ENCODE results near the gene GRK2.
"Not testable (repeated sequence)": the region's sequence is repeated elsewhere in the genome, so short reads cannot be mapped to it uniquely, and the experiment has no call there.

Gene GRK2

DNA sequence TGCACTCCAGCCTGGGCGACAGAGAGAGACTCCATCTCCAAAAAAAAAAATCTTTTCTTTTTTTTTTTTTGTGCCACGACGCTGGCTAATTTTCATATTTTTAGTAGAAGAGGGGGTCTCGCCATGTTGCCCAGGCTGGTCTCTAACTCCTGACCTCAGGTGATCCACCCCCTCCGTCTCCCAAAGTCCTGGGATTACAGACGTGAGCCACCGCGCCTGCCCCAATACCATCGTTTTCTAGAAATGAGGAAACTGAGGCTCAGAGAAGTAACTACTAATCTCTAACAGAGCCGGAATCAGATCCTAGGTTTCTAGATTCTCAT lies 50.6 kb downstream of the GRK2 start:
- DNase-seq, result no peak

DNA sequence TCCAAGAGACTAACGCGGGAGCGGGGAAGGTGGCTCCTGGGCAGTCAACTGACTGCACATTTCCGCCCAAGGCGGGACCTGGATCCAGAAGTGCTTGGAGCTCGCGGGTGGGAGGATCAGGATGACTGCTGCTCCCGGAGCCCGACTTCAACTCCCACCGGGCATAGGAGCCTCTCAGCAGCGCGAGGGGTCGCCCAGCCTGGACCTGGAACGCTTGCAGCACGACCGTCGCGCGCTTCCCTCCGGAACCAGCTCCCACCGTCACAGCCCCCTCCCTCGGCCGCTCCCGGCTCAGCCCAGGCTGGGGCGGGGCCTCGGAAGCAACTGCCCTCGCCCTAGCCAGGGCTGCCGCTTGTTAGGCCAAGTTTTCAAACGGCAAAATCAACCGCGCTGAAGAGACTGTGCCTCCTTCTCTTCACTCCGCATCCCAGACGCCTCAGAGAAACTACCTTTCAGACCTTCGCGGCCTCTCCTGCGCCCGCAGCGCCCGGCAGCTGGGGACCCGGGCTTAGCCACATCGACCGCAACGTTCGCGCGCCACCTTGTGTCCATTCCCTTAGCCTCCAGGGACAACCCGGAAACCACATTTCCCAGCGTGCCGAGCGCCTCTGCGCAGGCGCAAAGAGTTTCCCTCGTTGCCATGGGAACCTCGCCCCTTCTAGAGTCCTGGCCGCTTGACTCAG lies 51.1 kb downstream of the GRK2 start:
- peak; percentile 99 for DNase-seq

DNA sequence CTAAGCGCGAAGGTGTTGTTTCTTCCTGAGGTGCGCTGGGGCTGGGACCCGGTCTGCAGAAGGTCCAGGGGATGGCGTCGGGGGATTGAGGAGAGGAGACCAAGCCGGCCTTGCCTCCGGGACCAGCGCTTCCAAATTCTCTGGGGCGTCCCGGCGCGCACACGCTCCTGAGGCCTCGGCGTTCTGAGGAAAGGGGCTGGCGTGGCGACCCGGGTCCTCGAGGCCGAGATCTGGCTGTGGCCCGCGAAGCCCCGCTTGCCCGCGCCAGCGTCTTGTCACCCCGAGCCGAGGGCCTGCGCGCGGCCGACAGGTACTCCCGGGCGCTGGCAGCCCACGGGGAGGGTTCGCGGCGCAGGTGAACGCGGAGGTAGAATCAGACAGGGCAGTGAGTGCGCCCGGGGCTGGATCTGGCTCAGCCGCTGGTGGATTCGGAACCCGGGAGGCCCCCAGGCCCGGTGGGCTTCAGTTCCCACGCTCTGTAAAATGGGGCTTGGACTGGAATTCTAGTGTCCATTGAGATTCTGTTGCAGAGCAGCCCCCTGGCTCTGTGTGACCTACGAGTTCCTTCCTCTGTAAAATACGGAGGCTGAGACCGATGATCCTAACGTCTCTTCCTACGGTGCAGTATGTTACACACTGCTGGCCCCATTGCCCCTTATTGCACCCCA lies 51.7 kb downstream of the GRK2 start:
- no peak for DNase-seq

DNA sequence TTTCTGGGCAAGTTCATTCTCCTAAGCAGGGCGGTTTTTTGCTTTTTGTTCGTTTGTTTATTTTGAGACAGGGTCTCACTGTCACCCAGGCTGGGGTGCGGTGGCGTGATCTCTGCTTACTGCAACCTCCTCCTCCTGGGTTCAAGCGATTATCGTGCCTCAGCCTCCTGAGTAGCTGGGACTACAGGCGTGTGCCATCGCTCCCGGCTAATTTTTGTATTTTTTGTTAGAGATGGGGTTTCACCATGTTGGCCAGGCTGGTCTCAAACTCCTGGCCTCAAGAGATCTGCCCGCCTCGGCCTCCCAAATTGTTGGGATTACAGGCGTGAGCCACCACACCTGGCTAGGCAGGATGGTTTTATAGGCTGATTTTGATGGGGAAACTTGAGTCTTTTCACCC lies 52.6 kb downstream of the GRK2 start:
- not testable (repeated sequence) for DNase-seq

DNA sequence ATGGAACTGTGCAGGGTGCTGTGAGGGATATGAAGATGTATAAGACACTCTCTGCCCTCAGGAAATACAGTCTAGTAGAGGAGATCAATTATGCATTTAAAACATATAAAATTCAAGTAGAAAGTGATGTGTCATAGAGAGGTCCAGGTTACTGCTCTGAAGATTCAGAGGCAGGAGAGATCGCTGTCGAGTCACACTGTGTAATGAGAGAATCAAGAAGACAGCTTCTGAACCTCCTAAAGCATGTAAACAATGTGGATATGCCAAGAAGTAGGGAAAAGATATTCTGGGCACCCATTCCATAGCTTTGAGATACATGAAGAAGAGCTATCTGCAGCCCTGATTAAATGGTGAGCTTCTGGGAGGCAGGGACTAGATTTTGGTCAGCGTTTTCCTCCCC lies 53.7 kb downstream of the GRK2 start:
- no peak for DNase-seq

DNA sequence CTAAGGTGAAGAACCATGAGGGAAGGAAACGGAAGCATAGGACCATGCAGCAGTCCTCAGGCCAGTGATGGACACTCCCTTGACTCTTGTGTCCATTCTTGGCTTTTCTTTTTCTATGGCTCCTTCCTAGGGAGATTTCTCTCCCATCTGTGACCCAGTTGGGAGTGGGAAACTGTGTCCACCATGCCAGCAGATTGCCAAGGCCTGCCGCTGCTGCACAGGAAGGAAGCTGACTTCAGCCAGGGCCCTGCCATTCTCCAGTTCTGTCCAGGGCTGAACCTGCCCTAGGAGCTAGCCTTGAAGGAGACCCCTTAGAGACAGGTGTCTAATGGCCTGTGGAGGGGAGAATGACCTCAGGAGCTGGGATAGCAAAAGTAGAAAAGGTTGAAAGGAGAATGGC lies 54.4 kb downstream of the GRK2 start:
- DNase-seq, result no peak

DNA sequence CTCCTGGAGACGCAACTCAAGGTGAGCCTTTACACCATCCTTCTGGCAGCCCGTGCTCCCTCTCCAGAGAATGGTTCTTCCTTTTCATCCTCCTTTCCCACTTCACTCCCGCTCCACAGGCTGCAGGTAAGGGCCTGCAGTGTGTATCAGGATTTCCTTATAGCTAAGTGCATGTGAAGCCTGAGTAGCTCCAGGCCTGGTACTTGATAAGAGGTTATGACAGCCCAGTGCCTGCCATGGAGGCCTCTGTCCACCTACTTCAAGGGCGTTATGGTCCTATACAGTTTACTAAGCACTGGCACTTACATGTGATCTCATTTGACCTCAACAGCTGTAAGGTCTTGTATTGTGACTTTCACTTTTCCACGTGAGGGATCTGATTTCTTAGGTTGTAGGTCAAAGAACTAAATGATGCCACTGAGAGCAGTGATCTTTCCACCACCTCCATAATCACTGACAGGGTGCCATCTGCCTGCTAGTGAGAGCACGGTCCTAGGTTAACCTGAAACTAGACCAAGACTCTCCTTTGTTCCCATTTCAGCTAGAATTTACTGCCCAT lies 55.1 kb downstream of the GRK2 start:
- DNase-seq, result no peak

DNA sequence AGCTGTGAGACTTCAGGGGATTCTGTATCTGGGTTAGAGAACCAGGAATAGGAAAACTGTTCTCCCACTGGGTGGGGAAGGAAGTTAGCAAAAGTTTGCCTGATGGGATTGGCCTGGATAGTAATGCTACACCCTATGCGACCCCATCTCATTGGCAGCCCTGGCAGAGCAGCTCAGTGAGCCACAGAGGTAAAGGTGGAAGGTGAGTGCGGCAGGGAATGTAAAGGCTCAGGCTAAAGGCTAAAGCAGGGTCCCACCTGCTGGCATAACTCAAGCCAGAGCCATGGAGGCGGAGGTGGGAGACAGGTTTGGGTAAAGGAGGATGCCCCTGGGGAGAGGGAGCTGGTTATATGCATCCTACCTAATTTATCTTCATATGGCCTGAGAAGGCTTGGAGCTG lies 55.8 kb downstream of the GRK2 start:
- DNase-seq, result no peak

DNA sequence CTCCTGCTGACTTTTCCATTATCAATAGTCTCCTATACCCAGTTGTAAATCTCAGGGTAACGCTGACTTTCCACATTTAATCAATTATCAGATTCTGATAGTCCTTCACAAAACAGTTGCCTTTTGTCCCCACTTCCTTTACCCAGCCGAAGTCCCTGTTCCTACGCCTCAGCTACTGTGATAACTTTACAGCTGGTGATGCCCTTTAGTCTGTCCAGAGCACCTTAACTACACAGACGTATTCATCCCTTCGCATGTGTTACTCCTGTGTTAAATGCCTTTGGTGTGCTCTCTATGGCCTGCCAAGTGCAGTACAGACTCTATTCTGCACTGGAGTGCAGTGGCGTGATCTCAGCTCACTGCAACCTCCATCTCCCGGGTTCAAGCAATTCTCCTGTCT lies 57.3 kb downstream of the GRK2 start:
- no peak for DNase-seq

DNA sequence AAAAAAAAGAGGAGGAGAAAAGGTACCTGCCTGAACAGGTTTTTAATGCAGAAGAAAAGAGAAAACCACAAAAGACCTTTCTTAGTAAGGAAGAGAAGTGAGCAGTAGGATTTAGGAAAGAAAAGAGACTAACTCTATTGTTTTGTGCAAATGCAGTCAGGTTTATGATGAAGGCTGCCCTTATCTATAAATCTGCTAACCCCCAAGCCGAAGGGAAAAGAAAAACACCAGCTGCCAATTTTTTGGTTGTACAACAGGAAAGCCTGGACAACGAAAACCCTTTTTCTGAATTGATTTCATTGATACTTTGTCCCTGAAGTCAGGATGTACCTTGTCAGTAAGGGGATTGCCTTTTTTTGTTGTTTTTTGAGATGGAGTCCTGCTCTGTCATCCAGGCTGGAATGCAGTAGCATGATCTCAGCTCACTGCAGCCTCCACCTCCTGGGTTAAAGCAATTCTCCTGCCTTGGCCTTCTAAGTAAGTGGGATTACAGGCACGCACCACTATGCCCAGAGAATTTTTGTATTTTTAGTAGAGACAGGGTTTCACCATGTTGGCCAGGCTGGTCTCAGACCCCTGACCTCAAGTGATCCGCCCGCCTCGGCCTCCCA lies 65.9 kb downstream of the GRK2 start:
- no peak for DNase-seq

All from effector CD8-positive, alpha-beta T cell (primary cell).